Endothelial cell of umbilical vein (primary cell): ENCODE measurements around the gene ZNF483. TPM values are rescaled to one million over a fixed set of nuclear protein-coding genes. Genes with fewer than 3 reads are reported as not detected.
"Not testable (repeated sequence)": the region's sequence is repeated elsewhere in the genome, so short reads cannot be mapped to it uniquely, and the experiment has no call there.

ENCODE experiments used
- BruUV-seq: library from RNA; stranded (reverse); fragments of 400-500 nt; replicated peaks from 2 replicates; lab custom pipeline; 2021; lab: Mats Ljungman, UMichigan
- CTCF ChIA-PET: fragments of 300-600, 350-600 bp; sonication (Branson Sonifier 250); formaldehyde crosslinking; loops from one replicate; lab custom pipeline; 2021; ENCODE audit warnings: antibody characterized with exemption, inconsistent platforms; lab: Charles Lee
- POLR2A ChIA-PET: fragments of 300-600, 350-600 bp; sonication (Branson Sonifier 250); formaldehyde crosslinking; loops from one replicate; lab custom pipeline; 2021; ENCODE audit warnings: antibody characterized with exemption, inconsistent platforms; lab: Charles Lee
- DNase-seq: peaks from one replicate; pipeline ENCODE4 v3.0.0-alpha.2; 2011; ENCODE audit warnings: low read depth, low spot score
- FAIRE-seq: peaks from 2 replicates; lab custom pipeline; 2011; peaks lifted over from hg19 to GRCh38; lab: Jason Lieb, UNC
- H2AFZ ChIP-seq: 2 replicates; pipeline ENCODE4 v1.6.0; 2012; ENCODE audit warnings: low read depth, low read length, control low read depth, inconsistent platforms
- H3K27ac ChIP-seq: 2 replicates; pipeline ENCODE4 v1.5.1; 2011; ENCODE audit warnings: low read depth, mild to moderate bottlenecking, control low read depth, low read length, moderate library complexity; ENCODE audit not compliant: insufficient read depth
- H3K27me3 ChIP-seq, 2 experiments: 2 replicates each; pipeline versions ENCODE4 v1.6.0 to v1.6.1; 2011; ENCODE audit warnings: low read length in 2 of 2, mixed read lengths in 1 of 2; ENCODE audit not compliant: control insufficient read depth in 2 of 2, insufficient read depth in 2 of 2
- H3K36me3 ChIP-seq, 2 experiments: 2 replicates in 1 of 2; 3 replicates in 1 of 2; pipeline ENCODE4 v1.5.1; 2011; ENCODE audit warnings: low read length in 2 of 2, mild to moderate bottlenecking in 1 of 2, moderate library complexity in 1 of 2; ENCODE audit not compliant: control insufficient read depth in 2 of 2, insufficient read depth in 2 of 2; ENCODE audit errors: extremely low read depth in 1 of 2
- H3K4me1 ChIP-seq: 3 replicates; pipeline ENCODE4 v1.5.1; 2011; ENCODE audit warnings: mild to moderate bottlenecking, low read length; ENCODE audit not compliant: control insufficient read depth, insufficient read depth; ENCODE audit errors: extremely low read depth
- H3K4me2 ChIP-seq: 2 replicates; pipeline ENCODE4 v1.6.1; 2011; ENCODE audit warnings: low read length, control low read depth, mixed read lengths; ENCODE audit not compliant: insufficient read depth
- H3K4me3 ChIP-seq, 3 experiments: fragments of 200-600 bp in 1 of 3; sonication (generic), shearing (Covaris generic) in 1 of 3; replicated peaks in 1 of 3; 2 replicates each; pipeline ENCODE4 v1.5.1; 2011 to 2016; ENCODE audit warnings: control low read depth in 3 of 3, low read length in 3 of 3, mild to moderate bottlenecking in 2 of 3, inconsistent platforms in 1 of 3, low read depth in 1 of 3, moderate library complexity in 1 of 3; ENCODE audit not compliant: insufficient read depth in 1 of 3
- H3K79me2 ChIP-seq: 2 replicates; pipeline ENCODE4 v1.6.0; 2012; ENCODE audit warnings: low read length, inconsistent platforms; ENCODE audit not compliant: control insufficient read depth, insufficient read depth
- H3K9ac ChIP-seq: replicated peaks from 2 replicates; pipeline ENCODE3; 2011; ENCODE audit warnings: low read length, control low read depth; ENCODE audit not compliant: insufficient read depth; ENCODE audit errors: extremely low read depth
- H3K9me1 ChIP-seq: replicated peaks from 3 replicates; pipeline ENCODE4 v1.6.0; 2011; ENCODE audit warnings: mild to moderate bottlenecking, low read length; ENCODE audit not compliant: control insufficient read depth, insufficient read depth; ENCODE audit errors: extremely low read depth
- H3K9me3 ChIP-seq: replicated peaks from 2 replicates; pipeline ENCODE4 v1.5.1; 2012; ENCODE audit warnings: low read length, inconsistent platforms; ENCODE audit not compliant: control insufficient read depth, insufficient read depth
- H4K20me1 ChIP-seq: replicated peaks from 2 replicates; pipeline ENCODE3; 2011; ENCODE audit warnings: mild to moderate bottlenecking, low read length; ENCODE audit not compliant: control insufficient read depth, insufficient read depth; ENCODE audit errors: extremely low read depth
- FOS ChIP-seq: IDR thresholded peaks from 2 replicates; pipeline ENCODE4 v1.6.1; 2011; ENCODE audit warnings: mild to moderate bottlenecking, low read length, moderate library complexity, borderline replicate concordance; ENCODE audit not compliant: insufficient read depth
- MYC ChIP-seq: IDR thresholded peaks from one replicate; pipeline ENCODE4 v1.6.1; 2011; ENCODE audit warnings: mild to moderate bottlenecking, low read depth, low read length
- dilution Hi-C: fragments of 300-500 bp; cut with MboI; formaldehyde crosslinking; loops from one replicate; pipeline ENCODE4 v1.15.0; 2019; ENCODE audit warnings: low sequenced_read_pairs; ENCODE audit not compliant: extremely low pct_ligation_motif_present
- intact Hi-C: fragments of 100-400 bp; cut with micrococcal nuclease; formaldehyde crosslinking; loops from one replicate; pipeline ENCODE4 v1.10.0; 2022
- polyA plus RNA-seq, 4 experiments: library from polyadenylated mRNA; depleted of rRNA in 3 of 4; stranded (reverse) in 3 of 4; unstranded in 1 of 4; fragments of >200 nt; gene quantifications; 2 replicates each; pipeline versions ENCODE4 v1.2.1 to v1.2.3, GENCODE V29; 2011 to 2012; ENCODE audit warnings: missing spikeins in 1 of 4
- total RNA-seq: library from RNA; stranded (reverse); gene quantifications from 2 replicates; pipeline ENCODE4 v1.2.3, GENCODE V29; 2021
- TF ChIP-seq, protein P1 (sequence below), 2 donors: IDR thresholded peaks; 1 replicate in 1 of 2; 2 replicates in 1 of 2; pipeline ENCODE4 v1.5.1; 2011; ENCODE audit warnings: low read length in 2 of 2, mild to moderate bottlenecking in 2 of 2, moderate library complexity in 2 of 2, control low read depth in 1 of 2, inconsistent platforms in 1 of 2, low read depth in 1 of 2; ENCODE audit not compliant: insufficient read depth in 1 of 2; ENCODE audit errors: extremely low read depth in 1 of 2

ZNF483 gene
- total and polyA plus RNA-seq, 2 donors (not counting 3 experiments of a cell fraction or from before 2014, with no cell fraction given) = 0.23 to 2.0 TPM

DNA sequence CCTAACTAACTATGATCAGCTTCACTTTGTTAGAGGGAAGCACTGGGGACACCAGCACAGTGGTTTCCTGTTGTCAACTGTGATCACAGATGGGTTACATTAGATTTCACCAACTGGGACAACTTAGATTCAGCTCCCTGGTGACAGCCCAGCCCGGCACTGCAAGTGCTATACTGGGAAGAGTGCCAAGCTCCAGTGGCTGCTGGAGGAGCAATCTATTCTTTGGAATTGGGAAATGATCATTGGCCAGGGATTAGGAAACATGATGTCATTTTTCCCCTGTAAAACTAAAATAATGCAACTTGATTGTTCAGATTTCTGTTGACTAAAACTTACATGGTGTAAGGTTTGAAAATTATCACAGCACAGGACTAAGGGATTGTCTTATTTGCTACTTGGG is 41.3 kb downstream of the ZNF483 start:
- peaks cover 23 to 27% of the 10 kb centered on the region in 2 experiments for H3K36me3 ChIP-seq
- no peak overlapping the region for H3K27ac ChIP-seq
- CTCF ChIA-PET = interaction anchor here (1.2 kb wide), 1 partner anchor 43 kb away, joined by 3 read pairs; no protein-coding TSS in a partner anchor
- H3K9ac ChIP-seq = no peak overlapping the region
- no peaks in the 10 kb centered on the region for H3K27me3 ChIP-seq
- FAIRE-seq (no peak), DNase-seq (peak; percentile 22)
- H3K79me2 ChIP-seq = no peaks in the 10 kb centered on the region
- no peak overlapping the region for H2AFZ ChIP-seq
- H3K4me2 ChIP-seq = no peak overlapping the region
- no peaks in the 10 kb centered on the region for H3K9me1 ChIP-seq
- H3K4me1 ChIP-seq = no peaks in the 10 kb centered on the region
- POLR2A ChIA-PET = no interaction called here
- dilution Hi-C loops = no loop called here
- no peaks in the 10 kb centered on the region for H3K9me3 ChIP-seq
- no peaks in the 10 kb centered on the region for H4K20me1 ChIP-seq
- H3K4me3 ChIP-seq = no peak overlapping the region
- no TSS peak for BruUV-seq
- TF ChIP-seq FOS = no peak
- TF ChIP-seq, protein P1, sequence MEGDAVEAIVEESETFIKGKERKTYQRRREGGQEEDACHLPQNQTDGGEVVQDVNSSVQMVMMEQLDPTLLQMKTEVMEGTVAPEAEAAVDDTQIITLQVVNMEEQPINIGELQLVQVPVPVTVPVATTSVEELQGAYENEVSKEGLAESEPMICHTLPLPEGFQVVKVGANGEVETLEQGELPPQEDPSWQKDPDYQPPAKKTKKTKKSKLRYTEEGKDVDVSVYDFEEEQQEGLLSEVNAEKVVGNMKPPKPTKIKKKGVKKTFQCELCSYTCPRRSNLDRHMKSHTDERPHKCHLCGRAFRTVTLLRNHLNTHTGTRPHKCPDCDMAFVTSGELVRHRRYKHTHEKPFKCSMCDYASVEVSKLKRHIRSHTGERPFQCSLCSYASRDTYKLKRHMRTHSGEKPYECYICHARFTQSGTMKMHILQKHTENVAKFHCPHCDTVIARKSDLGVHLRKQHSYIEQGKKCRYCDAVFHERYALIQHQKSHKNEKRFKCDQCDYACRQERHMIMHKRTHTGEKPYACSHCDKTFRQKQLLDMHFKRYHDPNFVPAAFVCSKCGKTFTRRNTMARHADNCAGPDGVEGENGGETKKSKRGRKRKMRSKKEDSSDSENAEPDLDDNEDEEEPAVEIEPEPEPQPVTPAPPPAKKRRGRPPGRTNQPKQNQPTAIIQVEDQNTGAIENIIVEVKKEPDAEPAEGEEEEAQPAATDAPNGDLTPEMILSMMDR (IDR thresholded peaks at IDR 0.05; ENCODE audit: extremely low read depth in 1 of 2, insufficient read depth in 1 of 2, low read depth in 1 of 2, low read length in 2 of 2) = no peak
- TF ChIP-seq MYC = no peak
- intact Hi-C loops = no loop called here

DNA sequence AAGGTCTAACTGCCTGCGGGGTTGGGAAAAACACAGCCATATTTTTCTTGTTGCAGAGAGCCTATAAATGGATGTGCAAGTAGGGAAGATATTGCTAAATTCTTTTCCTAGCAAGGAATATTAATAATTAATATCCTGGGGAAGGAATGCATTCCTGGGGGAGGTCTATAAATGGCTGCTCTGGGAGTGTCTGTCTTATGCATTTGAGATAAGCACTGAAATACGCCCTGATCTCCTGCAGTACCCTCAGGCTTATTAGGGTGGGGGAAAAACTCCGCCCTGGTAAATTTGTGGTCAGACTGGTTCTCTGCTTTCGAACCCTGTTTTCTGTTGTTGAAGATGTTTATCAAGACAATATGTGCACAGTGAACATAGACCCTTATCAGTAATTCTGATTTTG is 43.1 kb downstream of the ZNF483 start:
- BruUV-seq, intact Hi-C loops: not testable (repeated sequence)

More for the DNA sequence above, 43.1 kb downstream of the ZNF483 start:
- H3K9me3 ChIP-seq, H3K79me2 ChIP-seq, dilution Hi-C loops, H3K4me1 ChIP-seq, H4K20me1 ChIP-seq, POLR2A ChIA-PET, DNase-seq, H3K27ac ChIP-seq, H3K9me1 ChIP-seq, FAIRE-seq, H3K4me2 ChIP-seq, H2AFZ ChIP-seq, H3K9ac ChIP-seq, CTCF ChIA-PET, H3K27me3 ChIP-seq, H3K4me3 ChIP-seq: not testable (repeated sequence)
- peaks cover 32 to 33% of the 10 kb centered on the region in 2 experiments for H3K36me3 ChIP-seq
